Chondrocyte (in vitro differentiated cells): ENCODE measurements around the gene GAPVD1. TPM values are rescaled to one million over a fixed set of nuclear protein-coding genes. Genes with fewer than 3 reads are reported as not detected.

Experiments
- DNase-seq: peaks from one replicate; pipeline ENCODE4 v3.0.0; 2021; ENCODE audit warnings: mixed read lengths, low spot score
- H3K27ac Mint-ChIP-seq: one replicate; pipeline ENCODE4 v1.8.0; 2021; ENCODE audit warnings: mild to moderate bottlenecking, moderate library complexity, mixed read lengths; ENCODE audit not compliant: unreplicated experiment
- H3K27me3 Mint-ChIP-seq: 2 replicates; pipeline ENCODE4 v1.8.0; 2021; ENCODE audit warnings: low read depth, mixed read lengths
- H3K36me3 Mint-ChIP-seq: 2 replicates; pipeline ENCODE4 v1.8.0; 2021; ENCODE audit warnings: low read depth, mixed read lengths
- H3K4me1 Mint-ChIP-seq: 2 replicates; pipeline ENCODE4 v1.8.0; 2021; ENCODE audit warnings: low read depth, mild to moderate bottlenecking, mixed read lengths
- H3K4me3 Mint-ChIP-seq: one replicate; pipeline ENCODE4 v1.8.0; 2021; ENCODE audit warnings: mild to moderate bottlenecking, moderate library complexity, mixed read lengths; ENCODE audit not compliant: unreplicated experiment
- H3K9me3 Mint-ChIP-seq: 2 replicates; pipeline ENCODE4 v1.8.0; 2021; ENCODE audit warnings: low read depth, mixed read lengths
- total RNA-seq: library from RNA; stranded (reverse); gene quantifications from 3 replicates; pipeline ENCODE4 v1.2.1, GENCODE V29; 2021
- TF ChIP-seq, protein P1 (sequence below): fragments of 200-600 bp; sonication (generic); IDR thresholded peaks from 2 replicates; pipeline ENCODE4 v1.5.0; 2021; ENCODE audit warnings: antibody characterized with exemption, mild to moderate bottlenecking, moderate library complexity

The GAPVD1 gene
- total RNA-seq, 1 donor from 2014 or later = 46.2 TPM

DNA sequence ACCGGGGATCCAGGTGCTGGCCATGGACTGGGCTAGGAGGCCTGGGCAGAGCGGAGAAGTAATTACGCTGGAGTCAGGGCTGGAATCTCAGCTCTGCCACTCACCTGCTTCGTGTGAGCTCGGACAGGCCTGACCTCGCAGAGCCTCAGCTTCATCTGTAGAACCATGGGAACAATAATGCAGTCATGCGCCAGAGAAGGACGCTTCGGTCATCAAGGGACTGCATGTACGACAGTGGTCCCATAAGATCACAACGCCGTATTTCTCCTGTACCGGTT, 145.1 kb downstream of the GAPVD1 start:
- no peaks in the 10 kb centered on the region for H3K9me3 Mint-ChIP-seq
- H3K4me1 Mint-ChIP-seq = peaks cover 9% of the 10 kb centered on the region
- no peak overlapping the region for H3K27ac Mint-ChIP-seq
- no peak for DNase-seq
- TF ChIP-seq, protein P1, sequence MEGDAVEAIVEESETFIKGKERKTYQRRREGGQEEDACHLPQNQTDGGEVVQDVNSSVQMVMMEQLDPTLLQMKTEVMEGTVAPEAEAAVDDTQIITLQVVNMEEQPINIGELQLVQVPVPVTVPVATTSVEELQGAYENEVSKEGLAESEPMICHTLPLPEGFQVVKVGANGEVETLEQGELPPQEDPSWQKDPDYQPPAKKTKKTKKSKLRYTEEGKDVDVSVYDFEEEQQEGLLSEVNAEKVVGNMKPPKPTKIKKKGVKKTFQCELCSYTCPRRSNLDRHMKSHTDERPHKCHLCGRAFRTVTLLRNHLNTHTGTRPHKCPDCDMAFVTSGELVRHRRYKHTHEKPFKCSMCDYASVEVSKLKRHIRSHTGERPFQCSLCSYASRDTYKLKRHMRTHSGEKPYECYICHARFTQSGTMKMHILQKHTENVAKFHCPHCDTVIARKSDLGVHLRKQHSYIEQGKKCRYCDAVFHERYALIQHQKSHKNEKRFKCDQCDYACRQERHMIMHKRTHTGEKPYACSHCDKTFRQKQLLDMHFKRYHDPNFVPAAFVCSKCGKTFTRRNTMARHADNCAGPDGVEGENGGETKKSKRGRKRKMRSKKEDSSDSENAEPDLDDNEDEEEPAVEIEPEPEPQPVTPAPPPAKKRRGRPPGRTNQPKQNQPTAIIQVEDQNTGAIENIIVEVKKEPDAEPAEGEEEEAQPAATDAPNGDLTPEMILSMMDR = no peak
- no peak overlapping the region for H3K4me3 Mint-ChIP-seq
- H3K36me3 Mint-ChIP-seq = no peaks in the 10 kb centered on the region
- H3K27me3 Mint-ChIP-seq = no peaks in the 10 kb centered on the region

DNA sequence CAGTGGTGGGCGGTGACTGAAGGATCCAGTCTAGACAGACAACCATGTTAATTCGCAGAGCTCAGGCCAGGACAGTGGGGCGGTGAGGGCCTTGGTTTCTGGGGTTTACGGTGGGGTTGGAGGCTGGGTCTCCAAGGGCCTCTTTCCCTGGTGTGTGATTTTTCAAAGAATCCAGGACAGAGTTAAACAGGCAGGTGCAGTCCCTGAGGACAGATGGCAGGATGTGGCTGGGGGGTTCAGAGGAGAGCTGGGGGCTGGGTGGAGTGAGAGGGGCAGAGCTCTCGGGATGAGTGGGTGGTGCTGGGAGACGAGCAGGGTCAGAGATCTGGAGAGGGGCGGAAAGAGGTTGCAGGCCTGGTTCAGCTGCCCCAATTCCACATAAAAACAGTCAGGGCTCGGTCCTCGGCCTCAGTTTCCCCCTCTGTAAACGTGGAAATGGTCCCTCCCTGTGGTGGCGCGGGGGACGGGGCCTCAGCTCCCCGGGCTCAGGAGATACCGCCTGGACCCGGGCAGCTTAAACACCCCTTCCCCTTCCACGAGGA, 145.9 kb downstream of the GAPVD1 start:
- TF ChIP-seq, protein P1 = no peak
- no peaks in the 10 kb centered on the region for H3K9me3 Mint-ChIP-seq
- H3K4me1 Mint-ChIP-seq = peaks cover 9% of the 10 kb centered on the region
- H3K27me3 Mint-ChIP-seq = no peaks in the 10 kb centered on the region
- no peak overlapping the region for H3K27ac Mint-ChIP-seq
- H3K36me3 Mint-ChIP-seq = no peaks in the 10 kb centered on the region
- no peak for DNase-seq
- H3K4me3 Mint-ChIP-seq = peak overlapping the region; percentile 67

DNA sequence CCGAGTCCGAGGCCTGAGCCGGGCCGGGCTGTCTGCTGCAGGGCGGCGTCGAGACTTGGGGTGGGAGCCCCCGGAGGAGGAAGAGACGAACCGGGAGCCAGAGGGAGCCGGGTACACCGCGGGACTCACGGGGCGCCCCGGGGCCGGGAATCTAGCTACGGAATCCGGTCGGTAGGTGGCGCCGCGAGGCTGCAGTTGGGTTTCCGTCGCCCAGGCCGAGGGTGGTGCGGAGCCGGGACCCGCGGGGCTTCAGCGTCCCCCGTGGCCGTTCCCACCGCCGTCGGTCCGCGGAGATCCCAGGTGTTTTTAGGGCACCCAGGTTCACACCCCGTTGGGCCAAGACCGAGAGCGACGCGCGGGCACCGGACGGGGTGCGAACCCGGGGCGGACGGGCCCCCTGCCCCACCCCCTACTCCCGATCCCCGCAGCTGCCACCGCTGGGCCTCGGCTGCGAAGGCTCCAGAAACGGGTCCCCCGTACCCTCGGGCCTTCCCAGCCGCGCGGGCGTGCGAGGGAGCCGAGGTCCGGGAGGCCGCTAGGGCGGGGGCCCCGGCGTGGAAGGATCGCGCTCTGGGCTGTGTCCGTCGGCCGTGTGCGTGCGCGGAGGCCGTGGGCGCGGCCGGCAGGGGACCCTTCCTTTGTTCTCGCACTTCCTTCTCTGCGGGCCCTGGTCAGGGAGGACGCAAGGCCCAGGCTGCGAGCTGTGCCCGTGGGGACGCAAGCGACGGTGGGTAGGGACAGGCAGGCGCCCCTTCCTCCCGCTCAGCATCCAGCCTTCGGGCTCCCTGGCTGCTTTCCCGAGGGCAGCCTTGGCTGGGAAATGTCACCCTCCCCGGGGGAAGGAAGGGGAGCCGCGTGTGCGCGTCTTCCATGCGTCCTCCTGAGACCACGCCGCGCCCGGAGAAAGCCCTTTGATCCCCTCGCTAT, 146.6 kb downstream of the GAPVD1 start:
- H3K27ac Mint-ChIP-seq = no peak overlapping the region
- no peaks in the 10 kb centered on the region for H3K9me3 Mint-ChIP-seq
- H3K27me3 Mint-ChIP-seq = no peaks in the 10 kb centered on the region
- H3K4me1 Mint-ChIP-seq = peaks cover 9% of the 10 kb centered on the region
- TF ChIP-seq, protein P1 = peak; percentile 100
- DNase-seq = no peak
- peak overlapping the region; percentile 67 for H3K4me3 Mint-ChIP-seq
- no peaks in the 10 kb centered on the region for H3K36me3 Mint-ChIP-seq

DNA sequence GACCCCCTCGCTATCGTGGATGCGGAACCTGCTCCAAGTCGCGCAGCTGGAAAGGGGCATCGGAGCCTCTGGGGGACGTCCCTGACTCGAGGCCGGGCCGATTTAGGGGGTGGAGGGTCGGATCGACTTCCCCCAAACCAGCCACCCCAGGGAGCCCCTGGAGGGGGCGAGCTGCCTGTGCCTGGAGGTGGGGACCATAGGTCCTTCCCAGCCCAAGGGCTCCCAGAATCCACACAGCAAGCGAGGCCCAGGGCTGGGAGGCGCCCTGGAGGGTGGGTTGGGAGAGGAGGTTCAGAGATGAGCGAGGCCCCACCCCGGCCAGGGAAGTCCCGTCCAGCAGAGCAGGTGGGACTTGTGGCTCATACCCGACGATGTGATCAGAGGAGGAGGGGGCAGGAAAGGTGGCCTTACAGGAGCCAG, 147.6 kb downstream of the GAPVD1 start:
- no peaks in the 10 kb centered on the region for H3K27me3 Mint-ChIP-seq
- no peaks in the 10 kb centered on the region for H3K36me3 Mint-ChIP-seq
- no peaks in the 10 kb centered on the region for H3K9me3 Mint-ChIP-seq
- TF ChIP-seq, protein P1 = no peak
- DNase-seq = no peak
- H3K4me3 Mint-ChIP-seq = peak overlapping the region; percentile 67
- peaks cover 9% of the 10 kb centered on the region for H3K4me1 Mint-ChIP-seq
- no peak overlapping the region for H3K27ac Mint-ChIP-seq

DNA sequence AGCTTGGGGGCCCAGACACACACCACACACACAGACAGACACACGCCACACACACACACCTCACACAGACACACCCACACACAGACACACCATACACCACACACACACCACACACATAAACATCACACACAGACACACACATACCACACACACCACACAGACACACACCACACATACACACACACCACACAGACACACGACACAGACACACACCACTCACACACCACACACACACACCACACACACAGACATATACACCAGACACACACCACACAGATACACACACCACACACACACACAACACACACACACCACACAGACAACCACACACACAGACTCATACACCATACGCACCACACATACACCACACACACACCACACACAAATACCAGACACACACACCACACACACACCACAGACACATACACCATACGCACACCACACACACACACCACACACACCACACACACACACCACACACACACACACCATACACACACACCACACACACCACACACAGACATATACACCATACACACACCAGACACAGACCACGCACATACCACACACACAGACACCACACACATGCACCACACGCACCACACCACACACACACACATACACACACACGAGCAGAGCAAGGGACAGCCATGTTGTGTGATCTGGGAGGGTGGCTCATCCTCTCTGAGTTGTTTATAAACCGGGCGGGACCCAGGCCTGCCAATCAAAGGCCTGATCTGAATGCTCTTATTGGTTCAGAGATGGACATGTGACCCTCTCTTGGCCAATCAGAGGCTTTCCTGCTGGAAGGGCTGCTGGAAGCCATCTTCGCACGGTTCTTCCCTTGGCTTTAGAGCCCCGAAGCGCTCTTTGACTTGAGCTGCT, 148.3 kb downstream of the GAPVD1 start:
- no peaks in the 10 kb centered on the region for H3K36me3 Mint-ChIP-seq
- no peak overlapping the region for H3K27ac Mint-ChIP-seq
- DNase-seq = no peak
- TF ChIP-seq, protein P1 = no peak
- no peaks in the 10 kb centered on the region for H3K9me3 Mint-ChIP-seq
- peak overlapping the region; percentile 11 for H3K4me3 Mint-ChIP-seq
- H3K4me1 Mint-ChIP-seq = peaks cover 9% of the 10 kb centered on the region
- no peaks in the 10 kb centered on the region for H3K27me3 Mint-ChIP-seq
